22Rv1 (cell line): ENCODE data around the gene MAP4K5.

Source experiments
- ZFX ChIP-seq: fragments of 450-650 bp; IDR thresholded peaks from 2 replicates; pipeline ENCODE4 v1.6.1; 2017; ENCODE audit warnings: antibody characterized with exemption, borderline replicate concordance
- TF ChIP-seq, protein P1 (sequence below): fragments of 450-650 bp; IDR thresholded peaks from 2 replicates; pipeline ENCODE4 v1.5.1; 2017; ENCODE audit warnings: mild to moderate bottlenecking

DNA sequence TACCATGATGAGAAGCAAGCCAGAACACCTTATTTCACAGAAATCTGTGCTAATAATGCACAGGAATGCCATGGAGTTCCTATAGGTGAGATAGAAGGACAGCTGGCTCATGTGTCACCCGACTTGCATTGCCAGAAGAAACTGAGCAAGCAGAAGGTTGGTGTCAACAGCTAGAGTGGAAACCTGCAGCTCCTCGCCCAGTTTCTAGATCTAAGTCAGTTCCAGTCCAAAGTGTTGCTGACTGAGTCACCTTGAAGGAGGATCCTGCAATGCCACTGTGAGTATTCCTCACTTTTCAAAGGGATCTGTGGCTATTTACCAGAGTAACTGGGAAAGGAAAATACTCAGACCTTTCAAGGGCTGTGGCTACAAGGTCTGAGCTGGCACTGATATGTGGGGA is 152.8 kb downstream of the MAP4K5 start:
- TF ChIP-seq, protein P1, sequence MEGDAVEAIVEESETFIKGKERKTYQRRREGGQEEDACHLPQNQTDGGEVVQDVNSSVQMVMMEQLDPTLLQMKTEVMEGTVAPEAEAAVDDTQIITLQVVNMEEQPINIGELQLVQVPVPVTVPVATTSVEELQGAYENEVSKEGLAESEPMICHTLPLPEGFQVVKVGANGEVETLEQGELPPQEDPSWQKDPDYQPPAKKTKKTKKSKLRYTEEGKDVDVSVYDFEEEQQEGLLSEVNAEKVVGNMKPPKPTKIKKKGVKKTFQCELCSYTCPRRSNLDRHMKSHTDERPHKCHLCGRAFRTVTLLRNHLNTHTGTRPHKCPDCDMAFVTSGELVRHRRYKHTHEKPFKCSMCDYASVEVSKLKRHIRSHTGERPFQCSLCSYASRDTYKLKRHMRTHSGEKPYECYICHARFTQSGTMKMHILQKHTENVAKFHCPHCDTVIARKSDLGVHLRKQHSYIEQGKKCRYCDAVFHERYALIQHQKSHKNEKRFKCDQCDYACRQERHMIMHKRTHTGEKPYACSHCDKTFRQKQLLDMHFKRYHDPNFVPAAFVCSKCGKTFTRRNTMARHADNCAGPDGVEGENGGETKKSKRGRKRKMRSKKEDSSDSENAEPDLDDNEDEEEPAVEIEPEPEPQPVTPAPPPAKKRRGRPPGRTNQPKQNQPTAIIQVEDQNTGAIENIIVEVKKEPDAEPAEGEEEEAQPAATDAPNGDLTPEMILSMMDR = no peak
- TF ChIP-seq ZFX = no peak
